ENCODE data around the gene KRT77.
"Not testable (repeated sequence)": the region's sequence is repeated elsewhere in the genome, so short reads cannot be mapped to it uniquely, and the experiment has no call there.

The KRT77 gene

GRCh38 chr12:52714887-52715281 is 11.6 kb upstream of the KRT77 start:
- H3K4me3 ChIP-seq (ENCODE audit: insufficient read length, low read depth): no peak overlapping the region
- DNase-seq (ENCODE audit: low read depth, low spot score): no peak
- TF ChIP-seq YY1 (IDR thresholded peaks at IDR 0.05; ENCODE audit: insufficient read depth, insufficient read length) (no peak), SUZ12 (IDR thresholded peaks at IDR 0.05; ENCODE audit: extremely low read depth, insufficient read depth, insufficient read length) (no peak), ZNF274 (IDR thresholded peaks at IDR 0.05; ENCODE audit: low read depth, low read length) (no peak)
- no peaks in the 10 kb centered on the region for H3K36me3 ChIP-seq (ENCODE audit: insufficient read depth, insufficient read length, low read length)
- H3K27me3 ChIP-seq (ENCODE audit: insufficient read depth, insufficient read length): peaks cover 43% of the 10 kb centered on the region
- no peaks in the 10 kb centered on the region for H3K9me3 ChIP-seq (ENCODE audit: insufficient read depth, low read length)
- no peak overlapping the region for H3K9ac ChIP-seq (ENCODE audit: insufficient read length, low read depth)
- peaks cover 2% of the 10 kb centered on the region for H3K4me1 ChIP-seq (ENCODE audit: insufficient read depth, insufficient read length)

DNA sequence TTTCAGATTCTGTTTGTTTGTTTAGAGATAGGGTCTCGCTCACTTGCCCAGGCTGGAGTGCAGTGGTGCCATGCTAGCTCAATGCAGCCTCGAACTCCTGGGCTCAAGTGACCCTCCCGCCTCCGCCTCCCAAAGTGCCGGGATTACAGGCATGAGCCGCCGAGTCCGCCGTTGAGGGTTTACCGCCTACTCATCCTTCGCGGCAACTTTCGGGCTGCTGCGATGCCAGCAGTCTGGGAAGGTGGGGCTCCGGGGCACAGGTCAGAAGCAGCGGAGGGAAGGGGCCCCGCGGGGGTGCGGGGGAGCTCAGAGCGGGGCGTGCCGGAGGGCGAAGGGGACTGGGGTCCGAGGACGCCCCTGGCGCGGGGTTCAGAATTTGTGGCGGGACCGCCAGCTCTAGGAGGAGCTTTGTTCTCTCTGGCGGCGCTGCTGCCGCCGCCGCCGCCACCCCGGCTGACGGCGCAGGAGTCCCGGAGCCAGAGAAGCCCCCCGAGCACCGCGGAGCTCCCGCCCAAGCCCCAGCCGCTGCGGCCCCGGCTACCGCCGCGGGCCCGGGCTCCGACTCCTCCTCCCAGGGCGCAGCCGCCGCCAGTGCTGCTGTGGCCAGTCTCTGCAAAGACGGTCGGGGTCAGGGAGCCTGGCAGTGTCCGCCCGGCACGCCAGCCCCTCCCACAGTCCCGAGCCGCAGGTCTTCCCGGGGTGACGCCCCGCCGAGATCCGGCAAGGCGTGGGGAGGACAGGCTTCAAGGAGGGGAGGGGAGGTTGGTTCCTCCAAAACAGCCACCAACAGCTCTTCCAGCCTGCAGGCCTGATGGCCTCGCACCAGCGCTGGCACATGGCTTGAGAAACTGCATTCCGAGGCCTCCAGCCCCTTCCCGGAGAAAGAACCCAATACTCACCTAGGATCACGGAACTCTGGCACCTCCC is 10.9 kb upstream of the KRT77 start:
- peak overlapping the region; percentile 41 for H3K4me3 ChIP-seq (ENCODE audit: insufficient read length, low read depth)
- no peaks in the 10 kb centered on the region for H3K9me3 ChIP-seq (ENCODE audit: insufficient read depth, low read length)
- peak overlapping the region; percentile 68 for H3K9ac ChIP-seq (ENCODE audit: insufficient read length, low read depth)
- H3K4me1 ChIP-seq (ENCODE audit: insufficient read depth, insufficient read length): peaks cover 2% of the 10 kb centered on the region
- H3K27me3 ChIP-seq (ENCODE audit: insufficient read depth, insufficient read length): peaks cover 49% of the 10 kb centered on the region
- DNase-seq (ENCODE audit: low read depth, low spot score): peak; percentile 11
- H3K36me3 ChIP-seq (ENCODE audit: insufficient read depth, insufficient read length, low read length): no peaks in the 10 kb centered on the region
- TF ChIP-seq SUZ12 (IDR thresholded peaks at IDR 0.05; ENCODE audit: extremely low read depth, insufficient read depth, insufficient read length) (no peak), ZNF274 (IDR thresholded peaks at IDR 0.05; ENCODE audit: low read depth, low read length) (no peak), YY1 (IDR thresholded peaks at IDR 0.05; ENCODE audit: insufficient read depth, insufficient read length) (no peak)

DNA sequence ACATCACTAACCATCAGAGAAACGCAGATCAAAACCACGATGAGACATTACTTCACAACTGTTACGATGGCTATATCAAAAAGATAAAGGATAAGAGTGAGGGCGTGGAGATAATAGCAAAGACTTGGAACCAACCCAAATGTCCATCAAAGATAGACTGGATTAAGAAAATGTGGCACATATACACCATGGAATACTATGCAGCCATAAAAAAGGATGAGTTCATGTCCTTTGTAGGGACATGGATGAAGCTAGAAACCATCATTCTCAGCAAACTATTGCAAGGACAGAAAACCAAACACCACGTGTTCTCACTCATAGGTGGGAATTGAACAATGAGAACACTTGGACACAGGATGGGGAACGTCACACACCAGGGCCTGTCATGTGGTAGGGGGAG is 8.8 kb upstream of the KRT77 start:
- not testable (repeated sequence) for H3K4me3 ChIP-seq (ENCODE audit: insufficient read length, low read depth); H3K36me3 ChIP-seq (ENCODE audit: insufficient read depth, insufficient read length, low read length); DNase-seq (ENCODE audit: low read depth, low spot score); H3K9ac ChIP-seq (ENCODE audit: insufficient read length, low read depth); H3K4me1 ChIP-seq (ENCODE audit: insufficient read depth, insufficient read length); H3K9me3 ChIP-seq (ENCODE audit: insufficient read depth, low read length)
- peaks cover 53% of the 10 kb centered on the region for H3K27me3 ChIP-seq (ENCODE audit: insufficient read depth, insufficient read length)

DNA sequence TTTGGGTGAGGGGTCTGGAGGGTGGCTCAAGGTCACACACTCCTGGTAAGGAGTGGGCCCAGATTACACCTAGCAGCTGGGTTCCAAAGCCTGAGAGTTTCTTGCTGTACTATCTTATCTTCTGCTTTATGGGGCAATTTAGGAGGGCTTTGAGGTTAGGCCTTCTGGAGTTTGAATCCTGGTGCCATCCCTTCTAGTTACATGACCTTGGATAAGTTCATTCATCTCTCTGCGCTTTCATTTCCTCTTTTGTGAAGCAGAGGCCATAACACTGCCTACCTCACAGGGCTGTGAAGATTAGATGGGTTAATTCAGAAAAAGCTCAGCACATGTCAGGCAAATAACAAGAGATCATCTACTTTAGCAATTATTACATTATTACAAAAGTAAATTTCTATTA is 7.4 kb upstream of the KRT77 start:
- peaks cover 6% of the 10 kb centered on the region for H3K4me1 ChIP-seq (ENCODE audit: insufficient read depth, insufficient read length)
- H3K9me3 ChIP-seq (ENCODE audit: insufficient read depth, low read length): no peaks in the 10 kb centered on the region
- H3K9ac ChIP-seq (ENCODE audit: insufficient read length, low read depth): no peak overlapping the region
- no peak for DNase-seq (ENCODE audit: low read depth, low spot score)
- no peak overlapping the region for H3K4me3 ChIP-seq (ENCODE audit: insufficient read length, low read depth)
- no peaks in the 10 kb centered on the region for H3K36me3 ChIP-seq (ENCODE audit: insufficient read depth, insufficient read length, low read length)
- TF ChIP-seq YY1 (IDR thresholded peaks at IDR 0.05; ENCODE audit: insufficient read depth, insufficient read length): no peak
- no peak for TF ChIP-seq SUZ12 (IDR thresholded peaks at IDR 0.05; ENCODE audit: extremely low read depth, insufficient read depth, insufficient read length)
- TF ChIP-seq ZNF274 (IDR thresholded peaks at IDR 0.05; ENCODE audit: low read depth, low read length): no peak
- H3K27me3 ChIP-seq (ENCODE audit: insufficient read depth, insufficient read length): peaks cover 39% of the 10 kb centered on the region

GRCh38 chr12:52708010-52708409 is 4.7 kb upstream of the KRT77 start:
- no peaks in the 10 kb centered on the region for H3K9me3 ChIP-seq (ENCODE audit: insufficient read depth, low read length)
- no peak overlapping the region for H3K9ac ChIP-seq (ENCODE audit: insufficient read length, low read depth)
- H3K4me3 ChIP-seq (ENCODE audit: insufficient read length, low read depth): no peak overlapping the region
- H3K36me3 ChIP-seq (ENCODE audit: insufficient read depth, insufficient read length, low read length): no peaks in the 10 kb centered on the region
- DNase-seq (ENCODE audit: low read depth, low spot score): no peak
- H3K27me3 ChIP-seq (ENCODE audit: insufficient read depth, insufficient read length): peaks cover 20% of the 10 kb centered on the region
- H3K4me1 ChIP-seq (ENCODE audit: insufficient read depth, insufficient read length): peaks cover 3% of the 10 kb centered on the region
- TF ChIP-seq YY1 (IDR thresholded peaks at IDR 0.05; ENCODE audit: insufficient read depth, insufficient read length) (no peak), SUZ12 (IDR thresholded peaks at IDR 0.05; ENCODE audit: extremely low read depth, insufficient read depth, insufficient read length) (no peak), ZNF274 (IDR thresholded peaks at IDR 0.05; ENCODE audit: low read depth, low read length) (no peak)

DNA sequence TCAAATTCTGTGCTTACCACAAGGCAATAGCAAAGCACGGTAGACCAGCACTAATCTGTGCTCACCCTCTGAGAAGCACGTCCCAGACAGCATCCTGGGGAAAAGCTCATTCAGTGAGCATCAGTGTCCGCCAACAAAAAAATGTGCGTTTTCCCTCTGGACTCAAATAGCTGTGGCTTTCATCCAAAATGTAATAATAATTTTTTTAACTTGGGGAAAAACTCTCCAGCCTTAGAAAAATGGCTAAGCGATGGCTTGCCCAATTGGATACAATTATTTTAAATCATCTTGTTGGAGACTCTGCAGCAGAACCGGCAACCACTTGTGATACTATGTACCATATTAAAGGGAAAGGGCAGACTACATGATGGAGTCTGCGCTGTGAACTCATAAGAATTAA is 1.1 kb upstream of the KRT77 start:
- no peak for DNase-seq (ENCODE audit: low read depth, low spot score)
- Histone ChIP-seq H3K4me1 (ENCODE audit: insufficient read depth, insufficient read length) (peaks cover 3% of the 10 kb centered on the region), H3K9me3 (ENCODE audit: insufficient read depth, low read length) (no peaks in the 10 kb centered on the region), H3K9ac (ENCODE audit: insufficient read length, low read depth) (no peak overlapping the region), H3K4me3 (ENCODE audit: insufficient read length, low read depth) (no peak overlapping the region), H3K36me3 (ENCODE audit: insufficient read depth, insufficient read length, low read length) (no peaks in the 10 kb centered on the region), H3K27me3 (ENCODE audit: insufficient read depth, insufficient read length) (peaks cover 13% of the 10 kb centered on the region)
- TF ChIP-seq SUZ12 (IDR thresholded peaks at IDR 0.05; ENCODE audit: extremely low read depth, insufficient read depth, insufficient read length) (no peak), YY1 (IDR thresholded peaks at IDR 0.05; ENCODE audit: insufficient read depth, insufficient read length) (no peak), ZNF274 (IDR thresholded peaks at IDR 0.05; ENCODE audit: low read depth, low read length) (no peak)

- Histone ChIP-seq H3K9me3 (ENCODE audit: insufficient read depth, low read length) (no peaks in the 10 kb centered on the region), H3K4me3 (ENCODE audit: insufficient read length, low read depth) (no peak overlapping the region), H3K27me3 (ENCODE audit: insufficient read depth, insufficient read length) (peaks cover 7% of the 10 kb centered on the region), H3K36me3 (ENCODE audit: insufficient read depth, insufficient read length, low read length) (no peaks in the 10 kb centered on the region), H3K4me1 (ENCODE audit: insufficient read depth, insufficient read length) (peaks cover 4% of the 10 kb centered on the region), H3K9ac (ENCODE audit: insufficient read length, low read depth) (no peak overlapping the region)
- TF ChIP-seq ZNF274 (IDR thresholded peaks at IDR 0.05; ENCODE audit: low read depth, low read length) (no peak), SUZ12 (IDR thresholded peaks at IDR 0.05; ENCODE audit: extremely low read depth, insufficient read depth, insufficient read length) (no peak), YY1 (IDR thresholded peaks at IDR 0.05; ENCODE audit: insufficient read depth, insufficient read length) (no peak)
- no peak for DNase-seq (ENCODE audit: low read depth, low spot score)
These were observed 554 bp upstream of the KRT77 start for GRCh38 chr12:52703878-52704277.
